DND-41 (cell line): ENCODE results near the gene TLK1.

Source experiments
- CTCF ChIP-seq: IDR thresholded peaks from 2 replicates; pipeline ENCODE4 v1.5.1; 2012; ENCODE audit warnings: borderline replicate concordance, low read length, moderate library complexity, mild to moderate bottlenecking; ENCODE audit not compliant: poor library complexity, severe bottlenecking; ENCODE audit errors: extremely low read depth
- EZH2 ChIP-seq: IDR thresholded peaks from 3 replicates; pipeline ENCODE4 v1.6.1; 2012; ENCODE audit warnings: borderline replicate concordance, low read depth, mild to moderate bottlenecking, moderate library complexity, low read length, inconsistent platforms; ENCODE audit not compliant: severe bottlenecking

- TF ChIP-seq CTCF = no peak
- TF ChIP-seq EZH2 = no peak
These were observed 13.4 kb upstream of the TLK1 start for GRCh38 chr2:171174075-171174474.
